ENCODE results near the gene SLC26A11.

DNA sequence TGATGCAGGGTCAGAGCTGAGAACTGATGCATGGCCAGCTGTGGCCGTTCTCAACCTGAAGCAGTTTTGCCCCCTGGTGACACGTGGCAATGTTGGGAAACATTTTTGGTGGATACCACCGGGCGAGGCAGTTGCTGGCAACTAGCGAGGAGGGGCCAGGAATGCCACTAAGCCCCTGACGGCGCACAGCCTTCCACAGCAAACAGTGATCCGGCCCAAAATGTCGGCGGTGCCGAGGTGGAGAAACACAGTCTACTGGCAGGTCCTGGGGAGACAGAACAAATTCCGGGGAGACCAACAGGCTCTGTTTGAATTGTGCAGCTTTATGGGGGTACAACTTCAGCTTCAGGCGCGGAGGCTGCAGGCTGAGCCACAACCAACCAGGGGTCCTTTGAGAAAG lies 8.2 kb downstream of the SLC26A11 start:
- TF ChIP-seq, protein P1, sequence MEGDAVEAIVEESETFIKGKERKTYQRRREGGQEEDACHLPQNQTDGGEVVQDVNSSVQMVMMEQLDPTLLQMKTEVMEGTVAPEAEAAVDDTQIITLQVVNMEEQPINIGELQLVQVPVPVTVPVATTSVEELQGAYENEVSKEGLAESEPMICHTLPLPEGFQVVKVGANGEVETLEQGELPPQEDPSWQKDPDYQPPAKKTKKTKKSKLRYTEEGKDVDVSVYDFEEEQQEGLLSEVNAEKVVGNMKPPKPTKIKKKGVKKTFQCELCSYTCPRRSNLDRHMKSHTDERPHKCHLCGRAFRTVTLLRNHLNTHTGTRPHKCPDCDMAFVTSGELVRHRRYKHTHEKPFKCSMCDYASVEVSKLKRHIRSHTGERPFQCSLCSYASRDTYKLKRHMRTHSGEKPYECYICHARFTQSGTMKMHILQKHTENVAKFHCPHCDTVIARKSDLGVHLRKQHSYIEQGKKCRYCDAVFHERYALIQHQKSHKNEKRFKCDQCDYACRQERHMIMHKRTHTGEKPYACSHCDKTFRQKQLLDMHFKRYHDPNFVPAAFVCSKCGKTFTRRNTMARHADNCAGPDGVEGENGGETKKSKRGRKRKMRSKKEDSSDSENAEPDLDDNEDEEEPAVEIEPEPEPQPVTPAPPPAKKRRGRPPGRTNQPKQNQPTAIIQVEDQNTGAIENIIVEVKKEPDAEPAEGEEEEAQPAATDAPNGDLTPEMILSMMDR (IDR thresholded peaks at IDR 0.05; ENCODE audit: low read depth, low read length, poor library complexity, severe bottlenecking): no peak
- no peak for TF ChIP-seq EZH2phosphoT487 (IDR thresholded peaks at IDR 0.05; ENCODE audit: borderline replicate concordance, low read length)

Measured in DOHH2 (cell line).